ENCODE results near the gene ERBB4. TPM values are rescaled to one million over a fixed set of nuclear protein-coding genes. Genes with fewer than 3 reads are reported as not detected.

Gene ERBB4
- total RNA-seq, 1 experiment from 2014 or later, result 0.04 TPM

GRCh38 chr2:211800001-211800400 lies 738.6 kb downstream of the ERBB4 start:
- no peaks in the 10 kb centered on the region for H3K4me1 ChIP-seq (ENCODE audit: insufficient read depth, low read length)
- no peak overlapping the region for H3K27ac ChIP-seq (ENCODE audit: insufficient read length, low read depth, low read length)
- no peak overlapping the region for H2BK5ac ChIP-seq (ENCODE audit: insufficient read length, low read length)
- DNase-seq, result no peak
- no peak overlapping the region for H4K5ac ChIP-seq (ENCODE audit: insufficient read length, low read depth, low read length)
- no peaks in the 10 kb centered on the region for H3K9me3 ChIP-seq (ENCODE audit: control insufficient read depth, low read depth, low read length)
- Mint-ChIP-seq H3K4me1 (peaks cover 4% of the 10 kb centered on the region in 2 experiments; a peak in 3 of 4 replicates), H3K27me3 (ENCODE audit: low read depth) (no peaks in the 10 kb centered on the region), H3K9me3 (no peaks in the 10 kb centered on the region), H3K36me3 (ENCODE audit: insufficient read depth in 1 of 3, low read depth in 3 of 3) (no peaks in the 10 kb centered on the region), H3K4me3 (no peak overlapping the region), H3K27ac (no peak overlapping the region)
- H3K56ac ChIP-seq (ENCODE audit: insufficient read length, low read depth, low read length), result no peak overlapping the region
- no peak overlapping the region for H2BK120ac ChIP-seq (ENCODE audit: low read depth, low read length, poor library complexity, severe bottlenecking)
- H2AK5ac ChIP-seq (ENCODE audit: insufficient read length, low read length), result no peak overlapping the region
- WGBS (ENCODE audit: extremely low coverage, insufficient read length, low lambda C conversion rate), result no CpG with 5 or more reads among the region's 1 CpG
- H3K79me1 ChIP-seq (ENCODE audit: insufficient read depth, low read depth, low read length, poor library complexity, severe bottlenecking), result no peaks in the 10 kb centered on the region
- H3K4ac ChIP-seq (ENCODE audit: low read depth, low read length), result no peak overlapping the region
- no peak overlapping the region for H2BK12ac ChIP-seq (ENCODE audit: insufficient read length, low read depth, low read length)
- no peak overlapping the region for H3T11ph ChIP-seq (ENCODE audit: low read length)
- H2BK20ac ChIP-seq (ENCODE audit: low read depth, low read length, poor library complexity, severe bottlenecking), result no peak overlapping the region
- TF ChIP-seq CTCF (conservative IDR thresholded peaks at IDR 0.05), result no peak
- H3K9ac ChIP-seq (ENCODE audit: extremely low read depth, insufficient read length, low read length), result no peak overlapping the region
- H4K8ac ChIP-seq (replicated peaks; ENCODE audit: insufficient read length, low read depth, low read length), result no peak overlapping the region
- H3K18ac ChIP-seq (ENCODE audit: insufficient read length, low read depth, low read length), result no peak overlapping the region
- no peaks in the 10 kb centered on the region for H4K20me1 ChIP-seq (ENCODE audit: control insufficient read depth, insufficient read depth, insufficient read length)
- no peak overlapping the region for H3K14ac ChIP-seq (ENCODE audit: insufficient read depth, low read length)
- no peaks in the 10 kb centered on the region for H3K27me3 ChIP-seq (ENCODE audit: insufficient read depth, low read length)
- H2BK15ac ChIP-seq (ENCODE audit: low read depth, low read length), result no peak overlapping the region
- no peak overlapping the region for H3K23ac ChIP-seq (ENCODE audit: insufficient read length, low read depth, low read length)
- H2AFZ ChIP-seq (ENCODE audit: low read length), result no peak overlapping the region
- H3K23me2 ChIP-seq (ENCODE audit: insufficient read length, low read depth, low read length, poor library complexity, severe bottlenecking), result no peaks in the 10 kb centered on the region
- no peak overlapping the region for H3K4me2 ChIP-seq (ENCODE audit: insufficient read depth, insufficient read length, low read length)
- no peaks in the 10 kb centered on the region for H3K79me2 ChIP-seq (ENCODE audit: insufficient read depth, low read length)
- H4K91ac ChIP-seq (ENCODE audit: insufficient read length, low read depth, low read length), result no peak overlapping the region

Data from H9 (cell line).